Muscle of leg (tissue), 11 donors: Measurements from ENCODE around the gene CRHR1. TPM values are rescaled to one million over a fixed set of nuclear protein-coding genes. Genes with fewer than 3 reads are reported as not detected.

Experiments used
- DNase-seq: peaks from one replicate; pipeline ENCODE4 v3.0.0; 2013
- H3K27ac ChIP-seq: one replicate; pipeline ENCODE4 v1.5.1; 2013; ENCODE audit warnings: mild to moderate bottlenecking, low read length, control low read depth
- H3K27me3 ChIP-seq: one replicate; pipeline ENCODE4 v1.6.1; 2013; ENCODE audit warnings: low read length; ENCODE audit not compliant: control insufficient read depth, insufficient read depth
- H3K36me3 ChIP-seq: one replicate; pipeline ENCODE4 v1.6.1; 2013; ENCODE audit warnings: low read length; ENCODE audit not compliant: control insufficient read depth, insufficient read depth
- H3K4me1 ChIP-seq: one replicate; pipeline ENCODE4 v1.6.1; 2013; ENCODE audit warnings: low read length; ENCODE audit not compliant: control insufficient read depth, insufficient read depth
- H3K4me3 ChIP-seq: one replicate; pipeline ENCODE4 v1.5.1; 2013; ENCODE audit warnings: low read length, control low read depth
- H3K9me3 ChIP-seq: replicated peaks from 2 replicates; pipeline ENCODE4 v1.6.1; 2013; ENCODE audit warnings: low read depth, low read length; ENCODE audit not compliant: control insufficient read depth
- WGBS: methylation state at CpG from one replicate; pipeline ENCODE4 v1.1.5; 2013; ENCODE audit warnings: missing lambda C conversion rate; ENCODE audit not compliant: insufficient coverage; 5-methylcytosine and 5-hydroxymethylcytosine counted together
- polyA plus RNA-seq, 8 donors: library from polyadenylated mRNA; unstranded; fragments of 120-200 nt; gene quantifications; one replicate each; pipeline versions ENCODE4 v1.2.1 to v1.2.3, GENCODE V29; 2013; ENCODE audit warnings: inconsistent platforms in 1 of 8, low replicate concordance in 1 of 8; ENCODE audit not compliant: insufficient read length in 8 of 8, insufficient read depth in 1 of 8
- total RNA-seq: library from RNA; stranded (reverse); fragments of 120-200 nt; gene quantifications from one replicate; pipeline ENCODE4 v1.2.4, GENCODE V29; 2013

CRHR1 gene
- total and polyA plus RNA-seq, 9 donors: 0.09 to 0.98 (median 0.52) TPM; not detected in 5

GRCh38 chr17:45833920-45834319 lies 49.8 kb downstream of the CRHR1 start:
- no peaks in the 10 kb centered on the region for H3K9me3 ChIP-seq
- no peaks in the 10 kb centered on the region for H3K36me3 ChIP-seq
- no peak for DNase-seq
- no peak overlapping the region for H3K4me3 ChIP-seq
- peaks cover 31% of the 10 kb centered on the region for H3K27me3 ChIP-seq
- H3K4me1 ChIP-seq: no peaks in the 10 kb centered on the region
- H3K27ac ChIP-seq: no peak overlapping the region
- WGBS: 17% methylated on average over 1 of the region's 6 CpGs

- H3K9me3 ChIP-seq: no peaks in the 10 kb centered on the region
- no peaks in the 10 kb centered on the region for H3K4me1 ChIP-seq
- peaks cover 29% of the 10 kb centered on the region for H3K27me3 ChIP-seq
- no peak overlapping the region for H3K4me3 ChIP-seq
- H3K36me3 ChIP-seq: no peaks in the 10 kb centered on the region
- DNase-seq: no peak
- H3K27ac ChIP-seq: no peak overlapping the region
- 76% methylated on average over 20 of the region's 26 CpGs for WGBS
Observed at GRCh38 chr17:45834471-45835396, 50.6 kb downstream of the CRHR1 start.

- Histone ChIP-seq H3K36me3 (no peaks in the 10 kb centered on the region), H3K4me3 (no peak overlapping the region), H3K9me3 (no peaks in the 10 kb centered on the region), H3K27ac (no peak overlapping the region), H3K27me3 (peaks cover 30% of the 10 kb centered on the region), H3K4me1 (no peaks in the 10 kb centered on the region)
- DNase-seq: no peak
- WGBS: 73% methylated on average over 3 of the region's 5 CpGs
Observed at GRCh38 chr17:45835481-45835880, 51.4 kb downstream of the CRHR1 start.

- peaks cover 30% of the 10 kb centered on the region for H3K27me3 ChIP-seq
- 57% methylated on average over 17 of the region's 20 CpGs for WGBS
Observed at GRCh38 chr17:45836047-45837044, 52.2 kb downstream of the CRHR1 start.

GRCh38 chr17:45837187-45837586 lies 53.1 kb downstream of the CRHR1 start:
- Histone ChIP-seq H3K4me1 (no peaks in the 10 kb centered on the region), H3K9me3 (no peaks in the 10 kb centered on the region), H3K4me3 (no peak overlapping the region), H3K36me3 (no peaks in the 10 kb centered on the region), H3K27ac (no peak overlapping the region), H3K27me3 (peaks cover 27% of the 10 kb centered on the region)
- DNase-seq: no peak
- WGBS: 18% methylated on average over 6 of the region's 10 CpGs

More at GRCh38 chr17:45836047-45837044, 52.2 kb downstream of the CRHR1 start:
- Histone ChIP-seq H3K4me3 (no peak overlapping the region), H3K9me3 (no peaks in the 10 kb centered on the region), H3K27ac (no peak overlapping the region), H3K4me1 (no peaks in the 10 kb centered on the region), H3K36me3 (no peaks in the 10 kb centered on the region)
- DNase-seq: no peak

GRCh38 chr17:45837603-45838002 lies 53.5 kb downstream of the CRHR1 start:
- H3K4me3 ChIP-seq: no peak overlapping the region
- 85% methylated on average over 8 of the region's 9 CpGs for WGBS
- no peak overlapping the region for H3K27ac ChIP-seq
- no peak for DNase-seq
- peaks cover 23% of the 10 kb centered on the region for H3K27me3 ChIP-seq
- H3K9me3 ChIP-seq: no peaks in the 10 kb centered on the region
- no peaks in the 10 kb centered on the region for H3K4me1 ChIP-seq
- H3K36me3 ChIP-seq: no peaks in the 10 kb centered on the region

GRCh38 chr17:45838751-45839295 lies 54.7 kb downstream of the CRHR1 start:
- Histone ChIP-seq H3K4me3 (no peak overlapping the region), H3K27ac (no peak overlapping the region), H3K4me1 (no peaks in the 10 kb centered on the region), H3K27me3 (peaks cover 20% of the 10 kb centered on the region), H3K9me3 (no peaks in the 10 kb centered on the region), H3K36me3 (no peaks in the 10 kb centered on the region)
- 72% methylated on average over 8 of the region's 8 CpGs for WGBS
- no peak for DNase-seq

GRCh38 chr17:45839442-45839841 lies 55.3 kb downstream of the CRHR1 start:
- no peak overlapping the region for H3K4me3 ChIP-seq
- no peak overlapping the region for H3K27ac ChIP-seq
- no peak for DNase-seq
- H3K36me3 ChIP-seq: no peaks in the 10 kb centered on the region
- WGBS: 85% methylated on average over 4 of the region's 4 CpGs
- peaks cover 20% of the 10 kb centered on the region for H3K27me3 ChIP-seq
- no peaks in the 10 kb centered on the region for H3K9me3 ChIP-seq
- no peaks in the 10 kb centered on the region for H3K4me1 ChIP-seq

- Histone ChIP-seq H3K4me3 (no peak overlapping the region), H3K4me1 (no peaks in the 10 kb centered on the region), H3K9me3 (no peaks in the 10 kb centered on the region), H3K27me3 (peaks cover 16% of the 10 kb centered on the region), H3K27ac (no peak overlapping the region), H3K36me3 (no peaks in the 10 kb centered on the region)
- no peak for DNase-seq
- WGBS: 46% methylated on average over 5 of the region's 9 CpGs
Observed at GRCh38 chr17:45841186-45841585, 57.1 kb downstream of the CRHR1 start.
